Stomach (tissue), 9 donors: ENCODE results near the gene EIF3K. TPM values are rescaled to one million over a fixed set of nuclear protein-coding genes. Genes with fewer than 3 reads are reported as not detected.

Source experiments
- DNase-seq, 2 donors: peaks; one replicate each; pipeline versions ENCODE4 v3.0.0 to v3.0.0-alpha.2; 2013 to 2019
- H3K27ac ChIP-seq, 5 donors: fragments of 200-600 bp in 4 of 5; sonication (generic) in 4 of 5; one replicate each; pipeline ENCODE4 v1.5.1; 2013 to 2019; ENCODE audit warnings: mild to moderate bottlenecking in 1 of 5, moderate library complexity in 1 of 5
- H3K27me3 ChIP-seq, 3 donors: fragments of 200-600 bp; sonication (generic); one replicate each; pipeline ENCODE4 v1.5.1; 2017 to 2019; ENCODE audit warnings: mixed run types in 1 of 3
- H3K36me3 ChIP-seq, 4 donors: fragments of 200-600 bp; sonication (generic); 1 replicate in 3 of 4; 2 replicates in 1 of 4; pipeline ENCODE4 v1.5.1; 2016 to 2019
- H3K4me1 ChIP-seq, 4 donors: fragments of 200-600 bp; sonication (generic); one replicate each; pipeline ENCODE4 v1.5.1; 2016 to 2019
- H3K4me3 ChIP-seq, 4 donors: fragments of 200-600 bp; sonication (generic) in 3 of 4; one replicate each; pipeline ENCODE4 v1.5.1; 2016 to 2019; ENCODE audit warnings: mild to moderate bottlenecking in 1 of 4
- H3K9me3 ChIP-seq, 4 donors: fragments of 200-600 bp; sonication (generic); one replicate each; pipeline ENCODE4 v1.5.1; 2016 to 2019
- CTCF ChIP-seq, 7 experiments: fragments of 450-650 bp in 4 of 7; fragments of 200-600 bp in 3 of 7; sonication (generic) in 3 of 7; IDR thresholded peaks; one replicate each; pipeline ENCODE4 v1.5.1; 2016 to 2019; ENCODE audit warnings: antibody characterized with exemption in 7 of 7, control low read depth in 2 of 7, mild to moderate bottlenecking in 1 of 7
- EP300 ChIP-seq: sonication (generic); formaldehyde crosslinking; IDR thresholded peaks from one replicate; pipeline ENCODE4 v1.6.1; 2017; ENCODE audit warnings: antibody characterized with exemption
- POLR2A ChIP-seq, 4 donors: fragments of 450-650 bp; IDR thresholded peaks; one replicate each; pipeline ENCODE4 v1.6.1; 2016; ENCODE audit warnings: antibody characterized with exemption in 4 of 4, control low read depth in 2 of 4, mild to moderate bottlenecking in 1 of 4, moderate library complexity in 1 of 4
- POLR2AphosphoS5 ChIP-seq, 3 donors: sonication (generic); formaldehyde crosslinking; IDR thresholded peaks; one replicate each; pipeline ENCODE4 v1.6.1; 2016; ENCODE audit warnings: antibody characterized with exemption in 3 of 3
- WGBS, 5 donors: extraction: QIAGEN DNeasy Blood & Tissue Kit in 3 of 5; methylation state at CpG; one replicate each; pipeline versions ENCODE4 v1.1.5 to v1.1.7; 2013 to 2018; 5-methylcytosine and 5-hydroxymethylcytosine counted together
- intact Hi-C: fragments of 100-400 bp; cut with DNase I; formaldehyde crosslinking; loops from one replicate; pipeline ENCODE4 v1.15.1; 2023; ENCODE audit warnings: low total_unique reads
- polyA plus RNA-seq, 3 donors: library from polyadenylated mRNA; stranded (reverse); fragments of 200-250 nt; gene quantifications; one replicate each; pipeline ENCODE4 v1.2.3, GENCODE V29; 2013
- total RNA-seq, 5 donors: library from RNA; depleted of rRNA; stranded (reverse); fragments of >200 nt; gene quantifications; one replicate each; pipeline versions ENCODE4 v1.1.0 to v1.2.3, GENCODE V29; 2014 to 2016
- donor health status: healthy with polysubstance abuse.
- donor health status: Bipolar disorder and iron deficiency.
- donor health status: healthy.

EIF3K gene
- total and polyA plus RNA-seq, 8 donors = 203 to 889 (median 348) TPM

- intact Hi-C loops = no loop called here
- WGBS, 5 donors = 91 to 97% (median 94%) methylated on average over 2 of the region's 2 CpGs
- TF ChIP-seq POLR2A (IDR thresholded peaks at IDR 0.05) (no peak), CTCF (IDR thresholded peaks at IDR 0.05) (no peak), POLR2AphosphoS5 (IDR thresholded peaks at IDR 0.05) (no peak), EP300 (no peak)
- H3K4me1 ChIP-seq = no peaks in the 10 kb centered on the region
- no peaks in the 10 kb centered on the region for H3K36me3 ChIP-seq
- DNase-seq = no peak
- no peak overlapping the region for H3K27ac ChIP-seq
- H3K4me3 ChIP-seq = no peak overlapping the region
- H3K9me3 ChIP-seq = no peaks in the 10 kb centered on the region
- H3K27me3 ChIP-seq = peaks cover 0 to 7% (median 0%) of the 10 kb centered on the region in 3 donors
Observed at GRCh38 chr19:38587562-38587961, 31.4 kb upstream of the EIF3K start.

GRCh38 chr19:38588041-38588440 lies 30.9 kb upstream of the EIF3K start:
- no peaks in the 10 kb centered on the region for H3K9me3 ChIP-seq
- no peaks in the 10 kb centered on the region for H3K4me1 ChIP-seq
- DNase-seq = no peak
- no peak overlapping the region for H3K4me3 ChIP-seq
- intact Hi-C loops = no loop called here
- H3K36me3 ChIP-seq = no peaks in the 10 kb centered on the region
- WGBS, 5 donors = 58 to 89% (median 82%) methylated on average over 2 of the region's 2 CpGs
- TF ChIP-seq POLR2A (IDR thresholded peaks at IDR 0.05) (no peak), CTCF (IDR thresholded peaks at IDR 0.05) (no peak), EP300 (no peak), POLR2AphosphoS5 (IDR thresholded peaks at IDR 0.05) (no peak)
- peaks cover 0 to 7% (median 0%) of the 10 kb centered on the region in 3 donors for H3K27me3 ChIP-seq
- H3K27ac ChIP-seq = no peak overlapping the region

GRCh38 chr19:38592940-38593339 lies 26.0 kb upstream of the EIF3K start:
- 66 to 79% (median 70%) methylated on average over 6 of the region's 6 CpGs for WGBS, 5 donors
- no peak for DNase-seq
- Histone ChIP-seq H3K27ac (no peak overlapping the region), H3K36me3 (no peaks in the 10 kb centered on the region), H3K9me3 (no peaks in the 10 kb centered on the region), H3K4me1 (peaks cover 6 to 9% (median 8%) of the 10 kb centered on the region in 4 donors), H3K27me3 (peaks cover 0 to 41% (median 4%) of the 10 kb centered on the region in 3 donors), H3K4me3 (no peak overlapping the region)
- intact Hi-C loops = no loop called here
- no peak for TF ChIP-seq EP300
- TF ChIP-seq POLR2AphosphoS5 (IDR thresholded peaks at IDR 0.05) = no peak
- no peak for TF ChIP-seq POLR2A (IDR thresholded peaks at IDR 0.05)
- no peak for TF ChIP-seq CTCF (IDR thresholded peaks at IDR 0.05)

GRCh38 chr19:38596057-38596981 lies 22.7 kb upstream of the EIF3K start:
- H3K36me3 ChIP-seq = no peaks in the 10 kb centered on the region
- DNase-seq = peak; percentile 72 to 91
- H3K4me1 ChIP-seq = peaks cover 6 to 9% (median 8%) of the 10 kb centered on the region in 4 donors
- H3K27ac ChIP-seq = no peak overlapping the region
- peaks cover 0 to 41% (median 4%) of the 10 kb centered on the region in 3 donors for H3K27me3 ChIP-seq
- no peak for TF ChIP-seq POLR2A (IDR thresholded peaks at IDR 0.05)
- TF ChIP-seq EP300 = no peak
- TF ChIP-seq CTCF (IDR thresholded peaks at IDR 0.05) = no peak
- TF ChIP-seq POLR2AphosphoS5 (IDR thresholded peaks at IDR 0.05) = no peak
- 14 to 41% (median 19%) methylated on average over 31 to 55 of the region's 55 CpGs for WGBS, 5 donors
- peak overlapping the region; percentile 7 to 38 (median 30) for H3K4me3 ChIP-seq
- intact Hi-C loops = no loop called here
- no peaks in the 10 kb centered on the region for H3K9me3 ChIP-seq
